ENCODE results near the gene UGT2B28. TPM values are rescaled to one million over a fixed set of nuclear protein-coding genes. Genes with fewer than 3 reads are reported as not detected.

UGT2B28 gene
- total and polyA plus RNA-seq, 2 of the 8 experiments (the other 6 are each of a cell fraction or from before 2014, with no cell fraction given), result not detected

DNA sequence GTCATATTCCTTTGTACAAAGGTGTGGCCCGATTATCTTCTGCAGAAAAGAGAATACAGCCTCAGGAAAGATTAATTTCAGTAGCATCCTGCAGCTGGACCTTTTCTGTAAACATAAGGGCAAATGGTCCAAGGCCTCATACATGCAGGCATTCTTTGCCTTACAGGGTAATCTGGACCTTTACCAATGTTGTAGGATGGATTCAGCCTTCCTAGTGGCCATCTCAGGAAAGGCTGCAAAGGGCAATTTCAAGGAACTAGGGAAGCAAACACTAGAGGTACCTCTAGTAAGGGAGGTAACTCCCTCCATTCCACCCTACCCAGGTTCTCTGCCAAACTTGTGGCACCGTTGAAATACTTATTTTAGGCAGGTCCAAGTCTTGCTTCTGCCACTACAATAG, 43.0 kb downstream of the UGT2B28 start:
- Histone ChIP-seq H2AK5ac (ENCODE audit: low read depth, low read length) (no peak overlapping the region), H3K9ac (replicated peaks in 1 of 4; ENCODE audit: extremely low read depth in 1 of 4, low read depth in 3 of 4, low read length in 3 of 4) (no peak overlapping the region), H2BK12ac (ENCODE audit: low read depth, low read length) (no peak overlapping the region), H2AFZ (ENCODE audit: low read length) (no peak overlapping the region), H4K5ac (ENCODE audit: insufficient read length, low read depth, low read length) (no peak overlapping the region), H2BK20ac (ENCODE audit: low read length) (no peak overlapping the region), H3K79me1 (ENCODE audit: low read depth, low read length) (no peaks in the 10 kb centered on the region), H3K4me2 (ENCODE audit: insufficient read depth in 1 of 2, low read depth in 2 of 2, low read length in 2 of 2) (no peak overlapping the region), H4K8ac (ENCODE audit: extremely low read depth, insufficient read depth, low read length) (no peak overlapping the region), H4K20me1 (replicated peaks in 1 of 2; ENCODE audit: control insufficient read depth in 1 of 2, insufficient read depth in 2 of 2, low read length in 2 of 2) (no peaks in the 10 kb centered on the region), H4K91ac (replicated peaks; ENCODE audit: insufficient read length, low read length) (no peak overlapping the region), H3K18ac (ENCODE audit: extremely low read depth, low read length) (no peak overlapping the region), H2BK5ac (ENCODE audit: low read depth, low read length) (no peak overlapping the region), H3K4ac (replicated peaks; ENCODE audit: insufficient read length, low read depth, low read length) (no peak overlapping the region), H3K23ac (ENCODE audit: insufficient read length) (no peak overlapping the region), H3K23me2 (ENCODE audit: low read depth, low read length) (no peaks in the 10 kb centered on the region), H3K27ac (ENCODE audit: low read depth, low read length) (no peak overlapping the region), H2BK120ac (replicated peaks; ENCODE audit: low read depth, low read length) (no peak overlapping the region), H3K4me3 (ENCODE audit: extremely low read depth in 1 of 4, insufficient read depth in 2 of 4, low read depth in 3 of 4, low read length in 4 of 4) (no peak overlapping the region), H3K4me1 (replicated peaks in 1 of 4; ENCODE audit: control insufficient read depth in 3 of 4, insufficient read depth in 4 of 4, low read length in 3 of 4) (no peaks in the 10 kb centered on the region), H3K27me3 (replicated peaks in 1 of 4; ENCODE audit: control insufficient read depth in 3 of 4, extremely low read depth in 1 of 4, insufficient read depth in 3 of 4, low read length in 3 of 4) (no peaks in the 10 kb centered on the region), H3K56ac (replicated peaks; ENCODE audit: insufficient read length, low read depth, low read length) (no peak overlapping the region), H3K14ac (ENCODE audit: insufficient read length) (no peak overlapping the region), H3K36me3 (ENCODE audit: control insufficient read depth in 2 of 4, insufficient read depth in 4 of 4, low read length in 3 of 4) (no peaks in the 10 kb centered on the region), H2BK15ac (ENCODE audit: low read length) (no peak overlapping the region), H3K9me3 (ENCODE audit: insufficient read depth in 2 of 2, low read depth in 1 of 2, low read length in 1 of 2) (no peaks in the 10 kb centered on the region), H3K79me2 (ENCODE audit: control insufficient read depth in 1 of 2, insufficient read depth in 2 of 2, low read length in 2 of 2) (no peaks in the 10 kb centered on the region)
- FAIRE-seq (no peak), DNase-seq (ENCODE audit: low read depth in 1 of 2, low spot score in 2 of 2) (no peak)
- WGBS, 2 experiments (ENCODE audit: extremely low coverage in 1 of 2, insufficient coverage in 1 of 2, insufficient read length in 1 of 2, insufficient replicate concordance in 2 of 2, low coverage in 1 of 2, low lambda C conversion rate in 2 of 2, missing lambda C conversion rate in 1 of 2), result 90% methylated on average over 2 of the region's 2 CpGs; no CpG with 5 or more reads in 1 of the 2 experiments
- ChIA-PET CTCF (ENCODE audit: partially characterized antibody) (no interaction called here), POLR2A (ENCODE audit: partially characterized antibody) (no interaction called here)
- TF ChIP-seq, protein P1, sequence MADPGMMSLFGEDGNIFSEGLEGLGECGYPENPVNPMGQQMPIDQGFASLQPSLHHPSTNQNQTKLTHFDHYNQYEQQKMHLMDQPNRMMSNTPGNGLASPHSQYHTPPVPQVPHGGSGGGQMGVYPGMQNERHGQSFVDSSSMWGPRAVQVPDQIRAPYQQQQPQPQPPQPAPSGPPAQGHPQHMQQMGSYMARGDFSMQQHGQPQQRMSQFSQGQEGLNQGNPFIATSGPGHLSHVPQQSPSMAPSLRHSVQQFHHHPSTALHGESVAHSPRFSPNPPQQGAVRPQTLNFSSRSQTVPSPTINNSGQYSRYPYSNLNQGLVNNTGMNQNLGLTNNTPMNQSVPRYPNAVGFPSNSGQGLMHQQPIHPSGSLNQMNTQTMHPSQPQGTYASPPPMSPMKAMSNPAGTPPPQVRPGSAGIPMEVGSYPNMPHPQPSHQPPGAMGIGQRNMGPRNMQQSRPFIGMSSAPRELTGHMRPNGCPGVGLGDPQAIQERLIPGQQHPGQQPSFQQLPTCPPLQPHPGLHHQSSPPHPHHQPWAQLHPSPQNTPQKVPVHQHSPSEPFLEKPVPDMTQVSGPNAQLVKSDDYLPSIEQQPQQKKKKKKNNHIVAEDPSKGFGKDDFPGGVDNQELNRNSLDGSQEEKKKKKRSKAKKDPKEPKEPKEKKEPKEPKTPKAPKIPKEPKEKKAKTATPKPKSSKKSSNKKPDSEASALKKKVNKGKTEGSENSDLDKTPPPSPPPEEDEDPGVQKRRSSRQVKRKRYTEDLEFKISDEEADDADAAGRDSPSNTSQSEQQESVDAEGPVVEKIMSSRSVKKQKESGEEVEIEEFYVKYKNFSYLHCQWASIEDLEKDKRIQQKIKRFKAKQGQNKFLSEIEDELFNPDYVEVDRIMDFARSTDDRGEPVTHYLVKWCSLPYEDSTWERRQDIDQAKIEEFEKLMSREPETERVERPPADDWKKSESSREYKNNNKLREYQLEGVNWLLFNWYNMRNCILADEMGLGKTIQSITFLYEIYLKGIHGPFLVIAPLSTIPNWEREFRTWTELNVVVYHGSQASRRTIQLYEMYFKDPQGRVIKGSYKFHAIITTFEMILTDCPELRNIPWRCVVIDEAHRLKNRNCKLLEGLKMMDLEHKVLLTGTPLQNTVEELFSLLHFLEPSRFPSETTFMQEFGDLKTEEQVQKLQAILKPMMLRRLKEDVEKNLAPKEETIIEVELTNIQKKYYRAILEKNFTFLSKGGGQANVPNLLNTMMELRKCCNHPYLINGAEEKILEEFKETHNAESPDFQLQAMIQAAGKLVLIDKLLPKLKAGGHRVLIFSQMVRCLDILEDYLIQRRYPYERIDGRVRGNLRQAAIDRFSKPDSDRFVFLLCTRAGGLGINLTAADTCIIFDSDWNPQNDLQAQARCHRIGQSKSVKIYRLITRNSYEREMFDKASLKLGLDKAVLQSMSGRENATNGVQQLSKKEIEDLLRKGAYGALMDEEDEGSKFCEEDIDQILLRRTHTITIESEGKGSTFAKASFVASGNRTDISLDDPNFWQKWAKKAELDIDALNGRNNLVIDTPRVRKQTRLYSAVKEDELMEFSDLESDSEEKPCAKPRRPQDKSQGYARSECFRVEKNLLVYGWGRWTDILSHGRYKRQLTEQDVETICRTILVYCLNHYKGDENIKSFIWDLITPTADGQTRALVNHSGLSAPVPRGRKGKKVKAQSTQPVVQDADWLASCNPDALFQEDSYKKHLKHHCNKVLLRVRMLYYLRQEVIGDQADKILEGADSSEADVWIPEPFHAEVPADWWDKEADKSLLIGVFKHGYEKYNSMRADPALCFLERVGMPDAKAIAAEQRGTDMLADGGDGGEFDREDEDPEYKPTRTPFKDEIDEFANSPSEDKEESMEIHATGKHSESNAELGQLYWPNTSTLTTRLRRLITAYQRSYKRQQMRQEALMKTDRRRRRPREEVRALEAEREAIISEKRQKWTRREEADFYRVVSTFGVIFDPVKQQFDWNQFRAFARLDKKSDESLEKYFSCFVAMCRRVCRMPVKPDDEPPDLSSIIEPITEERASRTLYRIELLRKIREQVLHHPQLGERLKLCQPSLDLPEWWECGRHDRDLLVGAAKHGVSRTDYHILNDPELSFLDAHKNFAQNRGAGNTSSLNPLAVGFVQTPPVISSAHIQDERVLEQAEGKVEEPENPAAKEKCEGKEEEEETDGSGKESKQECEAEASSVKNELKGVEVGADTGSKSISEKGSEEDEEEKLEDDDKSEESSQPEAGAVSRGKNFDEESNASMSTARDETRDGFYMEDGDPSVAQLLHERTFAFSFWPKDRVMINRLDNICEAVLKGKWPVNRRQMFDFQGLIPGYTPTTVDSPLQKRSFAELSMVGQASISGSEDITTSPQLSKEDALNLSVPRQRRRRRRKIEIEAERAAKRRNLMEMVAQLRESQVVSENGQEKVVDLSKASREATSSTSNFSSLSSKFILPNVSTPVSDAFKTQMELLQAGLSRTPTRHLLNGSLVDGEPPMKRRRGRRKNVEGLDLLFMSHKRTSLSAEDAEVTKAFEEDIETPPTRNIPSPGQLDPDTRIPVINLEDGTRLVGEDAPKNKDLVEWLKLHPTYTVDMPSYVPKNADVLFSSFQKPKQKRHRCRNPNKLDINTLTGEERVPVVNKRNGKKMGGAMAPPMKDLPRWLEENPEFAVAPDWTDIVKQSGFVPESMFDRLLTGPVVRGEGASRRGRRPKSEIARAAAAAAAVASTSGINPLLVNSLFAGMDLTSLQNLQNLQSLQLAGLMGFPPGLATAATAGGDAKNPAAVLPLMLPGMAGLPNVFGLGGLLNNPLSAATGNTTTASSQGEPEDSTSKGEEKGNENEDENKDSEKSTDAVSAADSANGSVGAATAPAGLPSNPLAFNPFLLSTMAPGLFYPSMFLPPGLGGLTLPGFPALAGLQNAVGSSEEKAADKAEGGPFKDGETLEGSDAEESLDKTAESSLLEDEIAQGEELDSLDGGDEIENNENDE (IDR thresholded peaks at IDR 0.05; ENCODE audit: insufficient replicate concordance, low read length), result no peak
